ENCODE results near the gene ANKS1B.
"Not testable (repeated sequence)": the region's sequence is repeated elsewhere in the genome, so short reads cannot be mapped to it uniquely, and the experiment has no call there.

Gene ANKS1B

GRCh38 chr12:99706736-99707473, 277.8 kb downstream of the ANKS1B start:
- no peak for DNase-seq (ENCODE audit: low read depth in 1 of 2, low spot score in 1 of 2)

- DNase-seq (ENCODE audit: low read depth in 1 of 2, low spot score in 1 of 2), result no peak
These were observed 280.3 kb downstream of the ANKS1B start for GRCh38 chr12:99704458-99704857.

GRCh38 chr12:99704036-99704435, 280.7 kb downstream of the ANKS1B start:
- DNase-seq (ENCODE audit: low read depth in 1 of 2, low spot score in 1 of 2), result no peak

- DNase-seq (ENCODE audit: low read depth in 1 of 2, low spot score in 1 of 2), result no peak
These were observed 284.7 kb downstream of the ANKS1B start for GRCh38 chr12:99700032-99700431.

GRCh38 chr12:99695050-99695449, 289.7 kb downstream of the ANKS1B start:
- DNase-seq (ENCODE audit: low read depth in 1 of 2, low spot score in 1 of 2), result no peak

GRCh38 chr12:99686142-99686541, 298.6 kb downstream of the ANKS1B start:
- DNase-seq (ENCODE audit: low read depth in 1 of 2, low spot score in 1 of 2), result no peak

- DNase-seq (ENCODE audit: low read depth in 1 of 2, low spot score in 1 of 2), result no peak
These were observed 304.5 kb downstream of the ANKS1B start for GRCh38 chr12:99680276-99680675.

- DNase-seq (ENCODE audit: low read depth in 1 of 2, low spot score in 1 of 2), result no peak
These were observed 314.1 kb downstream of the ANKS1B start for GRCh38 chr12:99670635-99671034.

- DNase-seq (ENCODE audit: low read depth in 1 of 2, low spot score in 1 of 2), result no peak
These were observed 325.9 kb downstream of the ANKS1B start for GRCh38 chr12:99658671-99659349.

GRCh38 chr12:99649551-99649950, 335.2 kb downstream of the ANKS1B start:
- DNase-seq (ENCODE audit: low read depth in 1 of 2, low spot score in 1 of 2), result no peak

GRCh38 chr12:99648183-99648582, 336.6 kb downstream of the ANKS1B start:
- DNase-seq (ENCODE audit: low read depth in 1 of 2, low spot score in 1 of 2), result no peak

GRCh38 chr12:99647453-99647852, 337.3 kb downstream of the ANKS1B start, which contains the start of gene GARIN6:
Gene GARIN6 (plus strand): TSS chr12:99647753. CDS start chr12:99648175, 422 bp downstream.
- no peak for DNase-seq (ENCODE audit: low read depth in 1 of 2, low spot score in 1 of 2)

- no peak for DNase-seq (ENCODE audit: low read depth in 1 of 2, low spot score in 1 of 2)
These were observed 340.1 kb downstream of the ANKS1B start for GRCh38 chr12:99644629-99645028.

GRCh38 chr12:99627459-99627858, 357.3 kb downstream of the ANKS1B start:
- DNase-seq (ENCODE audit: low read depth in 1 of 2, low spot score in 1 of 2), result no peak

GRCh38 chr12:99624591-99624990, 360.1 kb downstream of the ANKS1B start:
- not testable (repeated sequence) for DNase-seq (ENCODE audit: low read depth in 1 of 2, low spot score in 1 of 2)

GRCh38 chr12:99620159-99620479, 364.6 kb downstream of the ANKS1B start:
- no peak for DNase-seq (ENCODE audit: low read depth in 1 of 2, low spot score in 1 of 2)

- no peak for DNase-seq (ENCODE audit: low read depth in 1 of 2, low spot score in 1 of 2)
These were observed 365.2 kb downstream of the ANKS1B start for GRCh38 chr12:99619389-99620158.

GRCh38 chr12:99618657-99619056, 366.1 kb downstream of the ANKS1B start:
- DNase-seq (ENCODE audit: low read depth in 1 of 2, low spot score in 1 of 2), result no peak

GRCh38 chr12:99611599-99611998, 373.1 kb downstream of the ANKS1B start:
- no peak for DNase-seq (ENCODE audit: low read depth in 1 of 2, low spot score in 1 of 2)

GRCh38 chr12:99611117-99611516, 373.6 kb downstream of the ANKS1B start:
- no peak for DNase-seq (ENCODE audit: low read depth in 1 of 2, low spot score in 1 of 2)

GRCh38 chr12:99609455-99610181, 375.1 kb downstream of the ANKS1B start:
- DNase-seq (ENCODE audit: low read depth in 1 of 2, low spot score in 1 of 2), result no peak

All from stimulated activated CD4-positive, alpha-beta T cell treated with anti-CD3 and anti-CD28 coated beads, Interleukin-15, amount 100 ng/mL, for 1 hour (primary cell).